Measurements from ENCODE around the gene OR2V2.

OR2V2 gene

DNA sequence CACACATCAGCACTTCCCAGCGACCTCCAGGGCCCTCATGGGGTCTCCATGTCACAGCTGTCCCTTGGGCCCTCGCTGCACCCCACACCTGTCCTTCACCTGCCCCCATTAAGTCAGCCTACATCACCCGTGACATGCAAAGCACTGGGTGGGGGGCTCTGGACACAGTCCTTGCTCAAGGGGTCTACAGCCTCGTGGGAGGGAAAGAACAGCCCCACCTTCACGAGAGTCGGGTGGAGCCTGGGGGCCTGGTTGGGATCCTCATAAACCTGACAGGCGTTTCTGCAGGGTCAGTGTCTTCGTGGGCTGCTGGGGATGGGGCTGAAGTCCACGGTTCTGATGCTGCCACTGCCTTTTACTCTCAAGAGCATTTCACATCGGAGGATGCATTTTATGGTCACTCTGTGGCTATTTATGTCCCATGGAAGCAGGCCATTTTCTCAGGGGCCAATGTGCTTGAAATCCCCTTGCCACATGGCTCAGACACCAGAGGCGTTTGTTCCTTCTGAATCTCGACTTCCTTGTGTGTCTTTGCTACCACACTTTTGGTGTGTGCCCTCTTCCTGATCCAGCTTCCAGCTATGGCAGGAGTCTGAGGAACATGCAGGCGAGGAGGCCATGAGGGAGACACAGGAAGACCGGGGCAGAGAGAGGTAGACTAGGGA, 16.4 kb upstream of the OR2V2 start, which contains the start of gene OR2V1:
Gene OR2V1 (minus strand): TSS at position 338 of the 665 bp plus-strand sequence. CDS start 5,865 bp downstream, outside the sequence.
- DNase-seq (ENCODE audit: low read depth), result no peak
- no peak within 1 kb of the TSS for H3K4me3 ChIP-seq (replicated peaks; ENCODE audit: low read depth, low read length)
- TF ChIP-seq, protein P1, sequence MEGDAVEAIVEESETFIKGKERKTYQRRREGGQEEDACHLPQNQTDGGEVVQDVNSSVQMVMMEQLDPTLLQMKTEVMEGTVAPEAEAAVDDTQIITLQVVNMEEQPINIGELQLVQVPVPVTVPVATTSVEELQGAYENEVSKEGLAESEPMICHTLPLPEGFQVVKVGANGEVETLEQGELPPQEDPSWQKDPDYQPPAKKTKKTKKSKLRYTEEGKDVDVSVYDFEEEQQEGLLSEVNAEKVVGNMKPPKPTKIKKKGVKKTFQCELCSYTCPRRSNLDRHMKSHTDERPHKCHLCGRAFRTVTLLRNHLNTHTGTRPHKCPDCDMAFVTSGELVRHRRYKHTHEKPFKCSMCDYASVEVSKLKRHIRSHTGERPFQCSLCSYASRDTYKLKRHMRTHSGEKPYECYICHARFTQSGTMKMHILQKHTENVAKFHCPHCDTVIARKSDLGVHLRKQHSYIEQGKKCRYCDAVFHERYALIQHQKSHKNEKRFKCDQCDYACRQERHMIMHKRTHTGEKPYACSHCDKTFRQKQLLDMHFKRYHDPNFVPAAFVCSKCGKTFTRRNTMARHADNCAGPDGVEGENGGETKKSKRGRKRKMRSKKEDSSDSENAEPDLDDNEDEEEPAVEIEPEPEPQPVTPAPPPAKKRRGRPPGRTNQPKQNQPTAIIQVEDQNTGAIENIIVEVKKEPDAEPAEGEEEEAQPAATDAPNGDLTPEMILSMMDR (IDR thresholded peaks at IDR 0.05; ENCODE audit: low read length, missing control alignments), result no peak

DNA sequence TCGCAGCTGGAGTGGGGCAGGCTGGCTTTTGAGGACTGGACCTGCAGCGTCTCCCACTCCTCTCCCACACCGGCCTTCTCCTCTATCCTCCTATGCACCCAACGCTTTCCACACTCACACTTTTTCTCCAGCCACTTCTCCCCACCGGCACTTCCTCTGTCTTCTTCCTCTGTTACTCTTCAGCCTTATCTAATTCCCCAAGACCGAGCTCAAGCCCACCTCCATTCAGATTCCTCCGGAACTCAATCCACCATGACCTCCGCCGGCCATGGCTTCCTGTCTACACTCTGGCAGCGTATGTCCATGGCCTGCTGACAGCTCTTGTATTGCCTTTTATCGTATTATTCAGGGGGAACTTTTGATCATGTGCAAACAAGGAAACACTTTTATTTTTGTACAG, 15.9 kb upstream of the OR2V2 start:
- TF ChIP-seq, protein P1 (IDR thresholded peaks at IDR 0.05; ENCODE audit: low read length, missing control alignments), result no peak
- H3K4me3 ChIP-seq (replicated peaks; ENCODE audit: low read depth, low read length), result no peak overlapping the region
- DNase-seq (ENCODE audit: low read depth), result no peak

DNA sequence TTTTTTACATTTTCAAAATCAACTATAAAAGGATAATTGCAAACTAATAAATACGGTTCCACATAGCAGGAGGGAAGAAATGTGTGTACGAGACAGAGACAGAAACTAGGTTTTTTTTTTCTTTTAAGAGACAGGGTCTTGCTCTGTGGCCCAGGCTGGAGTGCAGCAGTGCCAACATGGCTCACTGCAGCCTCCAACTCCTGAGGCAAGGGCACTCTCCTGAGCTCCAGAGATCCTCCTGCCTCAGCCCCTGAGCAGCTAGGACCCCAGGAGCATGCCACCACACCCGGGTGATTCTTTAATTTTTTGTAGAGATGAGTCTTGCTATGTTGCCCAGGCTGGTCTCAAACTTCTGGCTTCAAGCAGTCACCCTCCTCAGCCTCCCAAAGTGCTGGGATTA, 14.3 kb upstream of the OR2V2 start:
- no peak overlapping the region for H3K4me3 ChIP-seq (replicated peaks; ENCODE audit: low read depth, low read length)
- TF ChIP-seq, protein P1 (IDR thresholded peaks at IDR 0.05; ENCODE audit: low read length, missing control alignments), result no peak
- no peak for DNase-seq (ENCODE audit: low read depth)

DNA sequence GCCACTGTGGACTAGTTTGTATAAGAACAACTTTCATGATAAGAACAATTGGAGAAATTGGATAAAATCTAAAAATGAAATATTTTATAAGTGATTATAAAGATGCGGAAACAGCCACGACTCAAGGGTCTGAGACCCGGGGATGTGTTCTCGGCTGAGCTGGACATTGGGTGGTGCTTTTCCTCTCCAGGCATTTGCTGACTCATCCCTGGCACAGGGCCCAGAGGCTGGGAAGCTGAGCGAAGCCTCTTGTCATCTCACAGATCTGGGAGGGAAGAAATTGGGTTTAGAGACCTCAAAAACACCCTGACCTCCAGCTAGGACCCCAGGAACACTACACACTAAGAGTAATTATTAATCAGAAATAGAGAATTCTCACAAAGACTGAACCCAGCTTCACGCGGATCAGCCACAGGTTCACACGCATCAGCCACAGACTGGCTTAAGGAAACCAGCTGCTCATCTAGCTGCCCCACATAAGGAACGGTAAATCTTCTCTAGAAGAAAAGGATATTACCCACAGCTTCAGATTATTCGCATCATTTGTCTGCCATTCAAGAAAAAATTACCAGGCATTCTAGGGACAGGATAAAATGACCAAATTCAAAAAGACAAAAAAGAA, 13.7 kb upstream of the OR2V2 start:
- TF ChIP-seq, protein P1 (IDR thresholded peaks at IDR 0.05; ENCODE audit: low read length, missing control alignments), result no peak
- DNase-seq (ENCODE audit: low read depth), result peak; percentile 62
- H3K4me3 ChIP-seq (replicated peaks; ENCODE audit: low read depth, low read length), result no peak overlapping the region

DNA sequence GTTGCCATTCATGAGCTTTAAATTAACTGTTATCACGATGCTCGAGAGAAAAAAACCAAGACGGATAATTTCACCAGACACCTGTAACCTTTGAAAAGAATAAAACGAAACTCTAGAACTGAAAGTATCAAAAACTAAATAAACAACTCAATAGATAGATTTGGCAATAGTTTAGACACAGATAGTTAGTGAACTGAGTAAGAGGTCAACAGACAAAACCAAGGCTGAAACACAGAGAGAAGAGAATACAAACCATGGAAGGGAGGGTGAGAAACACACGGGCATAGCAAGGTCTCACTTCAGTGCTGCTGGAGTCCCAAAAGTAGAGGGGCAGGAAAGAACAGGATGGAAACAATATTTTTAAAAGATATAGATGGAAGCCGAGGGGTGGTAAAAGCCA, 13.1 kb upstream of the OR2V2 start:
- no peak overlapping the region for H3K4me3 ChIP-seq (replicated peaks; ENCODE audit: low read depth, low read length)
- DNase-seq (ENCODE audit: low read depth), result no peak
- TF ChIP-seq, protein P1 (IDR thresholded peaks at IDR 0.05; ENCODE audit: low read length, missing control alignments), result no peak

DNA sequence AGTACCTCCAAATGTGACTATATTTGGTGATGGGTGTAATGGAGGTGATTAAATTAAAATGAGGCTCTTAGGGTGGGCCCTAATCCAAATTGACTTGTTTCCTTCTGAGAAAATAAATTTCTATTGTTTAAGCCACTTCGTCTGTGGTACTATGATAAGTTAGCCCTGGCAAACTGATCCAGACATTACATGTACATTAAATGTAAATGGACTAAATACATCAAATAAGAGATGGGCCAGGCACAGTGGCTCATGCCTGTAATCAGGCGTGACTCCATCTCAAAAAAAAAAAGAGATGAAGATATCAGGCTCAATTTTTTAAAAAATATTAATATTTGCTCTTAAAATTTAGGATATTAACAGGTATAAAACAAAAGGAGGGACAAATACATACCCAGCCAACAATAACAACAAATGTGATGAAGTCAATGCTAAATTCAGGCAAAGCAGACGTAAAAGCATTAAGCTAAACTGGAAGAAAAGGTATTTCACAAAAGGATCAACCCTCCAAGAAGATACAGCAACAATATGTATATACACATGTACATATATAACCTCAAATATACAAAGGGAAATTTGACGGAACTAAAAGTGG, 10.9 kb upstream of the OR2V2 start:
- TF ChIP-seq, protein P1 (IDR thresholded peaks at IDR 0.05; ENCODE audit: low read length, missing control alignments), result no peak
- no peak for DNase-seq (ENCODE audit: low read depth)
- no peak overlapping the region for H3K4me3 ChIP-seq (replicated peaks; ENCODE audit: low read depth, low read length)
